Left renal pelvis (tissue), 4 donors: ENCODE measurements around the gene GCA. TPM values are rescaled to one million over a fixed set of nuclear protein-coding genes. Genes with fewer than 3 reads are reported as not detected.

ENCODE experiments used
- DNase-seq, 4 donors: peaks; one replicate each; pipeline ENCODE4 v3.0.0-alpha.2; 2013; ENCODE audit warnings: low read depth in 4 of 4, low spot score in 3 of 4
- polyA plus RNA-seq, 4 donors: library from polyadenylated mRNA; unstranded; fragments of 120-200 nt; gene quantifications; one replicate each; pipeline ENCODE4 v1.2.1, GENCODE V29; 2013; ENCODE audit not compliant: insufficient read length in 4 of 4

Gene GCA
- 10 to 100 TPM; 11.5 to 43.1 (median 35.3) TPM for polyA plus RNA-seq

GRCh38 chr2:162343824-162344616, at the start of gene GCA:
TSS of gene GCA (plus strand) at chr2:162344132. CDS start at chr2:162344249, 117 bp downstream.
- peak; percentile 74 to 89 (median 84) for DNase-seq

- no peak for DNase-seq
These were observed 48.9 kb upstream of the GCA start for GRCh38 chr2:162295009-162295408.

- DNase-seq = peak in 3 of 4 donors; percentile 53 to 59 (median 54)
These were observed 45.9 kb upstream of the GCA start for GRCh38 chr2:162297925-162298552.

- no peak for DNase-seq
These were observed 45.1 kb upstream of the GCA start for GRCh38 chr2:162298669-162299335.

- DNase-seq = no peak
These were observed 43.7 kb upstream of the GCA start for GRCh38 chr2:162300266-162300665.

GRCh38 chr2:162301151-162301804, 42.7 kb upstream of the GCA start:
- peak in 2 of 4 donors; percentile 22 to 32 for DNase-seq

GRCh38 chr2:162301877-162302276, 42.1 kb upstream of the GCA start:
- DNase-seq = no peak

- DNase-seq = no peak
These were observed 38.0 kb upstream of the GCA start for GRCh38 chr2:162305901-162306300.

- no peak for DNase-seq
These were observed 35.0 kb upstream of the GCA start for GRCh38 chr2:162308747-162309503.

GRCh38 chr2:162312853-162313252, 31.1 kb upstream of the GCA start:
- no peak for DNase-seq

GRCh38 chr2:162315938-162316337, 28.0 kb upstream of the GCA start:
- no peak for DNase-seq

- no peak for DNase-seq
These were observed 27.3 kb upstream of the GCA start for GRCh38 chr2:162316590-162316989.

- no peak for DNase-seq
These were observed 26.7 kb upstream of the GCA start for GRCh38 chr2:162317058-162317742.

- peak in 1 of 4 donors; percentile 5 for DNase-seq
These were observed 26.0 kb upstream of the GCA start for GRCh38 chr2:162317861-162318327.

- peak; percentile 55 to 78 (median 66) for DNase-seq
These were observed 25.4 kb upstream of the GCA start, which contains the start of gene IFIH1 for GRCh38 chr2:162318328-162319180. TSS of gene IFIH1 (minus strand) at chr2:162318684. CDS start at chr2:162318307, 377 bp downstream.

- DNase-seq = no peak
These were observed 22.9 kb upstream of the GCA start for GRCh38 chr2:162320864-162321517.

GRCh38 chr2:162324953-162325352, 19.0 kb upstream of the GCA start:
- DNase-seq = no peak
